ENCODE data around the gene SEC62. TPM values are rescaled to one million over a fixed set of nuclear protein-coding genes. Genes with fewer than 3 reads are reported as not detected.

The SEC62 gene
- total RNA-seq, 4 donors from 2014 or later = 75.9 to 88.8 (median 82.4) TPM

- Histone ChIP-seq H3K36me3 (no peaks in the 10 kb centered on the region), H3K4me1 (peaks cover 7 to 44% (median 11%) of the 10 kb centered on the region in 3 donors), H3K4me3 (peak overlapping the region; percentile 82 to 83), H3K27ac (peak overlapping the region; percentile 91 to 98 (median 96)), H3K9me3 (no peaks in the 10 kb centered on the region), H3K27me3 (no peaks in the 10 kb centered on the region)
- ATAC-seq = peak; percentile 3
- TF ChIP-seq POLR2AphosphoS5 (IDR thresholded peaks at IDR 0.05) = no peak
- no peak for TF ChIP-seq CTCF (IDR thresholded peaks at IDR 0.05)
- no peak for TF ChIP-seq EP300 (IDR thresholded peaks at IDR 0.05)
- no peak for TF ChIP-seq POLR2A (IDR thresholded peaks at IDR 0.05)
- WGBS, 2 donors (ENCODE audit: low coverage in 1 of 2) = 55 to 71% methylated on average over 10 to 21 of the region's 21 CpGs
Measured at GRCh38 chr3:169965562-169966427, 812 bp upstream of the SEC62 start.

GRCh38 chr3:169966951-169967915 is 626 bp downstream of the SEC62 start:
- peak; percentile 72 for ATAC-seq
- Histone ChIP-seq H3K27ac (peak overlapping the region; percentile 91 to 98 (median 96)), H3K9me3 (no peaks in the 10 kb centered on the region), H3K36me3 (no peaks in the 10 kb centered on the region), H3K4me1 (peaks cover 7 to 58% (median 11%) of the 10 kb centered on the region in 3 donors), H3K27me3 (no peaks in the 10 kb centered on the region), H3K4me3 (peak overlapping the region; percentile 82 to 83)
- no peak for TF ChIP-seq POLR2AphosphoS5 (IDR thresholded peaks at IDR 0.05)
- TF ChIP-seq CTCF (IDR thresholded peaks at IDR 0.05) = no peak
- no peak for TF ChIP-seq POLR2A (IDR thresholded peaks at IDR 0.05)
- no peak for TF ChIP-seq EP300 (IDR thresholded peaks at IDR 0.05)
- WGBS, 2 donors (ENCODE audit: low coverage in 1 of 2) = 6 to 12% methylated on average over 9 to 19 of the region's 44 CpGs

GRCh38 chr3:169968224-169968885 is 1.7 kb downstream of the SEC62 start:
- no peak for TF ChIP-seq CTCF (IDR thresholded peaks at IDR 0.05)
- TF ChIP-seq POLR2A (IDR thresholded peaks at IDR 0.05) = no peak
- TF ChIP-seq EP300 (IDR thresholded peaks at IDR 0.05) = no peak
- TF ChIP-seq POLR2AphosphoS5 (IDR thresholded peaks at IDR 0.05) = no peak
- Histone ChIP-seq H3K4me1 (peaks cover 7 to 64% (median 11%) of the 10 kb centered on the region in 3 donors), H3K9me3 (no peaks in the 10 kb centered on the region), H3K27ac (peak overlapping the region in 1 of 4 donors; percentile 95), H3K4me3 (peak overlapping the region in 1 of 2 donors; percentile 83), H3K36me3 (no peaks in the 10 kb centered on the region), H3K27me3 (no peaks in the 10 kb centered on the region)
- 42 to 48% methylated on average over 2 of the region's 2 CpGs for WGBS, 2 donors (ENCODE audit: low coverage in 1 of 2)
- no peak for ATAC-seq

- peaks cover 0 to 2% of the 10 kb centered on the region in 2 donors for H3K36me3 ChIP-seq
- no peak for TF ChIP-seq CTCF (IDR thresholded peaks at IDR 0.05)
- TF ChIP-seq POLR2AphosphoS5 (IDR thresholded peaks at IDR 0.05) = no peak
- WGBS, 2 donors (ENCODE audit: low coverage in 1 of 2) = 50 to 52% methylated on average over 5 of the region's 5 CpGs
- peaks cover 7 to 73% (median 13%) of the 10 kb centered on the region in 3 donors for H3K4me1 ChIP-seq
- H3K27me3 ChIP-seq = no peaks in the 10 kb centered on the region
- no peaks in the 10 kb centered on the region for H3K9me3 ChIP-seq
- H3K27ac ChIP-seq = no peak overlapping the region
- no peak overlapping the region for H3K4me3 ChIP-seq
- ATAC-seq = no peak
Measured at GRCh38 chr3:169969174-169970095, 2.8 kb downstream of the SEC62 start.
